HFFc6 (cell line): Measurements from ENCODE around the gene KLHL6. TPM values are rescaled to one million over a fixed set of nuclear protein-coding genes. Genes with fewer than 3 reads are reported as not detected.
A peak's percentile ranks its signal among the peaks of the same experiment; 100 is the strongest.

ENCODE experiments used
- DNase-seq: peaks from one replicate; pipeline ENCODE4 v3.0.0-alpha.2; 2018
- H3K27ac Mint-ChIP-seq: 2 replicates; pipeline ENCODE4 v1.8.0; 2020; ENCODE audit warnings: mild to moderate bottlenecking, mixed read lengths
- H3K27me3 Mint-ChIP-seq: 2 replicates; pipeline ENCODE4 v1.8.0; 2021; ENCODE audit warnings: mild to moderate bottlenecking, moderate library complexity, mixed read lengths; ENCODE audit not compliant: insufficient read depth
- H3K36me3 Mint-ChIP-seq: 2 replicates; pipeline ENCODE4 v1.8.0; 2021; ENCODE audit warnings: low read depth, mixed read lengths
- H3K4me1 Mint-ChIP-seq: 2 replicates; pipeline ENCODE4 v1.8.0; 2020; ENCODE audit warnings: low read depth, mixed read lengths
- H3K4me3 Mint-ChIP-seq: 2 replicates; pipeline ENCODE4 v1.8.0; 2020; ENCODE audit warnings: mild to moderate bottlenecking, moderate library complexity, mixed read lengths
- H3K9me3 Mint-ChIP-seq: 2 replicates; pipeline ENCODE4 v1.8.0; 2020; ENCODE audit warnings: mild to moderate bottlenecking, mixed read lengths
- CTCF ChIP-seq: fragments of 200-600 bp; sonication (generic); IDR thresholded peaks from 2 replicates; pipeline ENCODE4 v1.5.0; 2021; ENCODE audit warnings: antibody characterized with exemption, mild to moderate bottlenecking
- total RNA-seq, 6 experiments: library from RNA; stranded (reverse); fragmentation: NEBNext Ultra II Directional; extraction: Animal tissue kit (Norgen Biotek cat#: 25700); gene quantifications; 2 replicates in 1 of 6; 3 replicates in 5 of 6; pipeline ENCODE4 v1.2.3, GENCODE V29; 2021

Gene KLHL6
- total RNA-seq, 6 experiments from 2014 or later, result not detected

GRCh38 chr3:183583331-183584245 lies 28.1 kb upstream of the KLHL6 start:
- H3K4me3 Mint-ChIP-seq, result no peak overlapping the region
- H3K27me3 Mint-ChIP-seq, result peaks cover 28% of the 10 kb centered on the region
- no peaks in the 10 kb centered on the region for H3K36me3 Mint-ChIP-seq
- H3K9me3 Mint-ChIP-seq, result no peaks in the 10 kb centered on the region
- TF ChIP-seq CTCF, result no peak
- H3K27ac Mint-ChIP-seq, result peak overlapping the region; percentile 57; the same call in 1 of the 2 replicates
- peaks cover 23% of the 10 kb centered on the region for H3K4me1 Mint-ChIP-seq
- DNase-seq, result no peak

GRCh38 chr3:183582161-183582560 lies 26.7 kb upstream of the KLHL6 start:
- TF ChIP-seq CTCF, result no peak
- Mint-ChIP-seq H3K9me3 (no peaks in the 10 kb centered on the region), H3K27me3 (peaks cover 34% of the 10 kb centered on the region), H3K36me3 (no peaks in the 10 kb centered on the region), H3K27ac (no peak overlapping the region), H3K4me1 (peaks cover 23% of the 10 kb centered on the region), H3K4me3 (no peak overlapping the region)
- DNase-seq, result no peak

DNA sequence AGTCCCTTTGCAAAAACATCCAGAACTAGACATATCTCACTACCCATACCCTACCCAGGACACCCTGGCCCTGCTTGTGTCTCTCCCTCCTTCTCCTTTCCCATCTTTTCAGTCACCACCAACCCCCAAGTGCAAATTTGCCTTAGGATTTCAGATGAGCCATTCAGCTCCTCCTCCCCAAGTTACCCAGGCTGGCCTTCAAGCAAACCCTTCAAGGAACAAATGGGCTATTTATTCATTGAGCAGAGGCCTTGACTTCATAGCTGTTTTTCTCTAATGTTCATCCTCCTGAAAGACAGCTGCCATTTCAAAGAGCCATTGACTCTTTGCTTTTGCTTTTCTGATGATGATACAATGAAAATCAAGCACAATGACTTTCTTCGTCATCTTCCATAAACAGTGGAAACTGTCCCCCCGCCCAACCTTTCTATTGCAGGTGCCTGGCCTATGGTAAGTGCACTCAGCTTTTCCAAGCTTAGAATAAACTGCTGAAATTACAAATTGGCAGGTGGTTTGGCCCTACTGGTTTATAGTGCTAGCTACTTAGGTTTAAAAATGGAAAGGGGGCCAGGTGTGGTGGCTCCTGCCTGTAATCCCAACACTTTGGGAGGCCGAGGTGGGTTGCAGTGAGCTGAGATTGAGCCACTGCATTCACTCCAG lies 26.1 kb upstream of the KLHL6 start:
- no peak overlapping the region for H3K4me3 Mint-ChIP-seq
- TF ChIP-seq CTCF, result no peak
- H3K36me3 Mint-ChIP-seq, result no peaks in the 10 kb centered on the region
- no peak for DNase-seq
- no peak overlapping the region for H3K27ac Mint-ChIP-seq
- peaks cover 23% of the 10 kb centered on the region for H3K4me1 Mint-ChIP-seq
- peaks cover 35% of the 10 kb centered on the region for H3K27me3 Mint-ChIP-seq
- H3K9me3 Mint-ChIP-seq, result no peaks in the 10 kb centered on the region

- no peak for TF ChIP-seq CTCF
- Mint-ChIP-seq H3K9me3 (no peaks in the 10 kb centered on the region), H3K36me3 (no peaks in the 10 kb centered on the region), H3K27me3 (peaks cover 34% of the 10 kb centered on the region), H3K4me1 (peaks cover 23% of the 10 kb centered on the region), H3K4me3 (peak overlapping the region; percentile 29; the same call in 1 of the 2 replicates), H3K27ac (no peak overlapping the region)
- DNase-seq, result no peak
Measured at GRCh38 chr3:183579967-183580900, 24.7 kb upstream of the KLHL6 start.

- peaks cover 32% of the 10 kb centered on the region for H3K27me3 Mint-ChIP-seq
- H3K27ac Mint-ChIP-seq, result no peak overlapping the region
- TF ChIP-seq CTCF, result no peak
- H3K36me3 Mint-ChIP-seq, result no peaks in the 10 kb centered on the region
- no peaks in the 10 kb centered on the region for H3K9me3 Mint-ChIP-seq
- no peak overlapping the region for H3K4me3 Mint-ChIP-seq
- no peak for DNase-seq
- peaks cover 8% of the 10 kb centered on the region for H3K4me1 Mint-ChIP-seq
Measured at GRCh38 chr3:183578179-183578578, 22.7 kb upstream of the KLHL6 start.
